Measurements from ENCODE around the gene CDK7.

DNA sequence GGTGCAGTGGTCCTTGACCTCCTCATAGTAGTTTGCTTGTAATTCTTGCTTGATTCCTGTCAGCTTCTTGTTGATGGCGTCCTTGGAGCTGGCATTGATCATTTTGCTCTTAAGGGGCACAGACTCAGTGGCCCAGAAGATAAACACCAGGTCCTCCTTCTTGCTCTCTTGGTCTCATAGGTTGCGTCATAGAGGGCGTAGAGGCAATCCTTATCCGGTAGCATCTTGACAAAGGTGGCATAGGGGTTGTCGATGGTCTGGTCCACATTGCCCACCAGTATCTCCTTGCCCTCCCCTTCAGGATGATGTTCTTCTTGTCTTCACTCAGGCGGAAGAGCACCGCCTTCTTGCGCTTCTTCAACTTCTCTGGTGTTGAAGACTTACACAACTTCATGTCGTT lies 78.7 kb downstream of the CDK7 start:
- TF ChIP-seq, protein P1, sequence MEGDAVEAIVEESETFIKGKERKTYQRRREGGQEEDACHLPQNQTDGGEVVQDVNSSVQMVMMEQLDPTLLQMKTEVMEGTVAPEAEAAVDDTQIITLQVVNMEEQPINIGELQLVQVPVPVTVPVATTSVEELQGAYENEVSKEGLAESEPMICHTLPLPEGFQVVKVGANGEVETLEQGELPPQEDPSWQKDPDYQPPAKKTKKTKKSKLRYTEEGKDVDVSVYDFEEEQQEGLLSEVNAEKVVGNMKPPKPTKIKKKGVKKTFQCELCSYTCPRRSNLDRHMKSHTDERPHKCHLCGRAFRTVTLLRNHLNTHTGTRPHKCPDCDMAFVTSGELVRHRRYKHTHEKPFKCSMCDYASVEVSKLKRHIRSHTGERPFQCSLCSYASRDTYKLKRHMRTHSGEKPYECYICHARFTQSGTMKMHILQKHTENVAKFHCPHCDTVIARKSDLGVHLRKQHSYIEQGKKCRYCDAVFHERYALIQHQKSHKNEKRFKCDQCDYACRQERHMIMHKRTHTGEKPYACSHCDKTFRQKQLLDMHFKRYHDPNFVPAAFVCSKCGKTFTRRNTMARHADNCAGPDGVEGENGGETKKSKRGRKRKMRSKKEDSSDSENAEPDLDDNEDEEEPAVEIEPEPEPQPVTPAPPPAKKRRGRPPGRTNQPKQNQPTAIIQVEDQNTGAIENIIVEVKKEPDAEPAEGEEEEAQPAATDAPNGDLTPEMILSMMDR (IDR thresholded peaks at IDR 0.05; ENCODE audit: low read length), result no peak
- no peak for TF ChIP-seq EZH2 (IDR thresholded peaks at IDR 0.05; ENCODE audit: borderline replicate concordance, low read length)
